GM18499 (cell line): ENCODE results near the gene CHST11.

Experiments
- ATAC-seq: cut with Tn5 transposase; IDR thresholded peaks from one replicate; pipeline ENCODE4 v1.9.1; 2021; ENCODE audit warnings: moderate number of reproducible peaks; ENCODE audit not compliant: insufficient read depth, unreplicated experiment

CHST11 gene

GRCh38 chr12:104456417-104456949 lies at the start of gene CHST11:
Gene CHST11 (plus strand): TSS chr12:104456948.
- no peak for ATAC-seq

- no peak for ATAC-seq
Observed at GRCh38 chr12:104407438-104407837, 49.3 kb upstream of the CHST11 start.

DNA sequence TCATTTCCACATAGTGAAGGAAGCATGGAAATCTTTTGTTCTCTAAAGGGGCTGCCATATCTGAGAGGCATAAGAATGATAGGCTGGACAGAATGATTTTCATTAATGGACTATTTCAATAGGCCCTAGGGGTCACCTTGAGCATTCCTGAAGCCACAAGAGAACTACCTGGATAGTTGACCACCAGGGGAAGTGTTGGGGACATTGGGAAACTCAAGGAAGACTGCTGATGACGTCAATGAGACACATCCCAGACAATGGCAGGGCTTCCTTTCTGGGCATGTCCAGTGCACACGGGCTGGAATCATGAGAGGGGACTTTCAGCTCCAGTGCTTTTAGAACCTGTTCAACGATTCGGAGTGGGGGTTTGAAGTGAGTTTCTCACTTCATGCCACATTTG lies 48.8 kb upstream of the CHST11 start:
- no peak for ATAC-seq

- ATAC-seq, result no peak
Observed at GRCh38 chr12:104410326-104410725, 46.4 kb upstream of the CHST11 start.

DNA sequence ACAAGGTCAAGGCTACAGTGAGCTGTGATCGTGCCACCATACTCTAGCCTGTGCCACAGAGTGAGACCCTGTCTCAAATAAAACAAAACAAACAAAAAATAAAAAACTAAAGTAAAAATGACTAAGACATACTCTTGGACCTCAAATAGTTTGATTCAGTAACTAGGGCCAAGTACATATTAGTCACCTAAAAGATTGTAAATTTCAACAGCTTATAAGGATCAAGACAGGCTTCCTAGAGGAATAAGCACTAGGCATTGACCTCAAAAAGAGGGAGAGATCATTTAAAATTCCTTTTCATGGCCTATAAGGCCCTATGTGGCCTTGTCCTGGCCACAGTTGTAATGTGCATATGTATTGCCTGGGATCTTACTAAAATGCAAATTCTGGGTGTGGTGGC lies 46.0 kb upstream of the CHST11 start:
- ATAC-seq, result no peak

GRCh38 chr12:104411826-104412641 lies 44.7 kb upstream of the CHST11 start:
- ATAC-seq, result no peak

- no peak for ATAC-seq
Observed at GRCh38 chr12:104412681-104413080, 44.1 kb upstream of the CHST11 start.

- ATAC-seq, result no peak
Observed at GRCh38 chr12:104413330-104413729, 43.4 kb upstream of the CHST11 start.

DNA sequence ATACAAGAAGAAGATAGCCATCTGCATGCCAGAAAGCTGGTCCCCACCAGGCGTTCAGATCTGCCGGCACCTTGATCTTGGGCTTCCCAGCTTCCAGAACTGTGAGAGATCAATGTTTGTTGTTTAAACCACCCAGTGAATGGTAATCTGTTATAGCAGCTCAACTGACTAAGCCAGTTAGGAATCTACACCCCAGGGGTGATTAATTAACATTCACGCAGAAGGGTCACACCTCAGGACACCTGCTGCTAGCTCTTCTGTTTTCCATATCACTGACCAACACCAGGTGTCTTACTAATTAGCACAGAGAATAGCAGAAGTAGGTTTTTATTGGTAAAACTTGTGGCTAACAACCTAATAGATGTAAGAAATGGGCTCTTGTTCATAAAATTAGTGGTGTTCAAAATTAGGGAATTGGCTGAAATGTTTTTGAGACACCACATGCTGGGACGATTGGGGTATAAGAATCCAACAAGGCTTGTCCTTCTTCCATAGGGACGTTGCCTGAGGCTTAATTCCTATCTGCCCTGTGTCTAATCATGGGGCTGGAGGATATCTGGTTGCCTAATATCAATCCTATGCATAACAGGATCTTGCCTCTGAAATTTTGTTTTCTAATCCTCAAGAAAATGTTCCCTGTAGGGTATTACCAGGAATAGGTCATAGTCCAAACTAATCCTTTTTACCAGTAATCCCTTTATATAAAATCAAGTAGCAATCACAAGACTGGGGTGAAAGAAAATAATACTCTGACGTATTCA lies 42.0 kb upstream of the CHST11 start:
- ATAC-seq, result no peak

GRCh38 chr12:104415342-104415980 lies 41.3 kb upstream of the CHST11 start:
- ATAC-seq, result no peak

- no peak for ATAC-seq
Observed at GRCh38 chr12:104416136-104416535, 40.6 kb upstream of the CHST11 start.

DNA sequence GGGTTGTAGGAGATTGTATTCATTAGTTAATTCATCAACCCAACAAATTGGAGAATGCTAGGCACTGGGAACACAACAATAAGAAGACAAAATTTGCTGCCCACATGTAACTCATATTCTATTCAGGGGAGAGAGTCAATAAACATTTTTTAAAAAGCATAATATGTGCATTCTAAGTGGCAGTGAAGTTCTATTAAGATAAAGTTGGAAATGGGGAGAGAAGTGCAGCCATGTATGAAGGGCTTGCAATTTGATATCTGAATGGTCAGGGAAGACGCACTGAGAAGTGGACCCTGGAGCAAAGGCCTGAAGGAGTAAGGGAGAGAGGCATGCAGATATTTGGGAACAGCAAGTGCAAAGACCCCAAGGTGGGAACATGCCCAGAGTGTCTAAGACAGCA lies 40.2 kb upstream of the CHST11 start:
- no peak for ATAC-seq

DNA sequence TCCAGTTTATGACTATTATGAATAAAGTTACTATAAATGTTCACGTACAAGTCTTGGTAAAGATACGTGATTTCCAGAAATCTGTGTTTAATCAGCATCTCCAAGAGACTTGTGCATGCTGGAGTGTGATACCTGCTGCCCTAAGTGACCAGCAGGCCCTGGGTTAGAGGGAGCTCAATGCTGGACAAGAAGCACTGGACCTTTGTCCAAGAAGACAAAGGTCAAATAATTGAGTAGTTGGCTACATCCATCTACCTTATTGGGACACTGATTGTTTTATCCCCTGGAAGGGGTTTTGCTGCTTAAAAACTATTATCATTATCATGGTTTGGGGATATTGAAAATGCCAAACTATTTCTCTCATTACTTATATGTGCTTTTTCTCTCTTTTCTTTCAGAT lies 37.0 kb upstream of the CHST11 start:
- no peak for ATAC-seq

- no peak for ATAC-seq
Observed at GRCh38 chr12:104420868-104421267, 35.9 kb upstream of the CHST11 start.

- no peak for ATAC-seq
Observed at GRCh38 chr12:104421343-104421742, 35.4 kb upstream of the CHST11 start.

DNA sequence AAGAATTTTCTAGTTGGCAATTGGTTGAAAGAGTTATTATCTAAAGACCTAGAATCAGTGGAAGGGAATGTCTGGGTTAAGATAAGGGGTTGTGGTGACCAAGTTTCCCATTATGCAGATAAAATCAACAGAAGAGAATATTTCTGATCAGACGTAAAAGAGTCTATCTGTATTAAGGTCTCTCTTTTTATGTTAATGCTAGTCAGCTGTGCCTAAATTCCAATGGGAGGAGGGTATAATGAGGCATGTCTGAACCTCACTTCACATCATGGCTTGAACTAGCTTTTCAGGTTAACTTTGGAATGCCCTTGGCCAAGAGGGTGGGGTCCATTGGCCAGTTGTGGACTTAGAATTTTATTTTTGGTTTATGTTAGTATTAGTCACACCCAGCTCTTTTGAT lies 34.3 kb upstream of the CHST11 start:
- no peak for ATAC-seq

DNA sequence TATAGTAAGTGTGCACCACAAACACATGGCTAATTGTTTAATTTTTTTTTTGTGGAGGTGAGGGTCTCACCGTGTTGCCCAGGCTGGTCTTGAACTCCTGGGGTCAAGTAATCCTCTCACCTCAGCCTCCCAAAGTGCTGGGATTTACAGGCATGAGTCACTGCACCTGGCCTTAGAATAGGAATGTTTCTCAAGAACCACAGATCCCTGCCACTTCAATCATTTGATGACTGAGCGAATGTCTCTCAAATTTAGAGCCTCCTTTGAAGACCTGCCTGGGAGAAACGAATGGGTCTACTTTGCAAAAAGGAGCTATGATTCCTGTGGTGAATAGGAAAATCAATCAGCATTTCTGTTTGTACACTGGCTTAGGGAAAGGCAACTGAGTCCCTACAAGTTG lies 33.5 kb upstream of the CHST11 start:
- no peak for ATAC-seq

GRCh38 chr12:104423809-104424208 lies 32.9 kb upstream of the CHST11 start:
- ATAC-seq, result no peak

- ATAC-seq, result no peak
Observed at GRCh38 chr12:104424955-104425354, 31.8 kb upstream of the CHST11 start.

DNA sequence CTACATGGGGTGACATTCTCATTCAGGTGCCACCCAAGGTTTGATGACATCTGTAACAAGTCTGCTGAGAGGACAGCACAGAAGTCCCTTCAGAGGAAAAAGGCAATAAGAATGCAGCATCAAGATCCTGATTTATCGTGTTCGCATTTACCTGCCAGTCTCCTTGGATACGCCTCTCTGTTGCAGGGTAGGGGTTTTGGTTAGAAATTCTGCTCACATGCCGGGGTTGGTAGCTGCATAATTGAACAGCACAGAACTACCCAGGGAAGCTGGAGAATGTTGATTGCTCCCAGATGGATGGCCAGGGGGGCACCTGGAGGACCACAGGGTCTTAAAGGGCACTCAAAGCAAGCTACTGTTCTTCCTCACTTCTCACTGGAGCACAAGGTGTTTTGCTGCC lies 31.1 kb upstream of the CHST11 start:
- ATAC-seq, result no peak
